GM19324 (cell line): Measurements from ENCODE around the gene ANKRD11.
"Not testable (repeated sequence)": the region's sequence is repeated elsewhere in the genome, so short reads cannot be mapped to it uniquely, and the experiment has no call there.

Experiments
- ATAC-seq: cut with Tn5 transposase; IDR thresholded peaks from one replicate; pipeline ENCODE4 v1.9.1; 2021; ENCODE audit warnings: mild to moderate bottlenecking, moderate library complexity; ENCODE audit not compliant: unreplicated experiment, low FRiP score

ANKRD11 gene

DNA sequence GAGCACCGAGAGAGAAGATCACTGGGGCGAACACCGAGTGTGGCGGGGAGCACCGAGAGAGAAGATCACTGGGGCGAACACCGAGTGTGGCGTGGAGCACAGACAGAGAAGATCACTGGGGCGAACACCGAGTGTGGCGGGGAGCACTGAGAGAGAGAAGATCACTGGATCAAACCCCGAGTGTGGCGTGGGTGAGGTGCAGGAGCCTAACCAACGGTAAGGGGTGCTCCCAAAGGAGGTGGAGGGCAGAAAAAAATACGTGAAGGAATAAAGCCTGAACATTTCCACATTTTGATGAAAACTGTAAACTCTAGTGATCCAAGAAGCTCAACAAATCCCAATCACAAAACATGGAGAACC is 100.2 kb downstream of the ANKRD11 start:
- ATAC-seq, result not testable (repeated sequence)

DNA sequence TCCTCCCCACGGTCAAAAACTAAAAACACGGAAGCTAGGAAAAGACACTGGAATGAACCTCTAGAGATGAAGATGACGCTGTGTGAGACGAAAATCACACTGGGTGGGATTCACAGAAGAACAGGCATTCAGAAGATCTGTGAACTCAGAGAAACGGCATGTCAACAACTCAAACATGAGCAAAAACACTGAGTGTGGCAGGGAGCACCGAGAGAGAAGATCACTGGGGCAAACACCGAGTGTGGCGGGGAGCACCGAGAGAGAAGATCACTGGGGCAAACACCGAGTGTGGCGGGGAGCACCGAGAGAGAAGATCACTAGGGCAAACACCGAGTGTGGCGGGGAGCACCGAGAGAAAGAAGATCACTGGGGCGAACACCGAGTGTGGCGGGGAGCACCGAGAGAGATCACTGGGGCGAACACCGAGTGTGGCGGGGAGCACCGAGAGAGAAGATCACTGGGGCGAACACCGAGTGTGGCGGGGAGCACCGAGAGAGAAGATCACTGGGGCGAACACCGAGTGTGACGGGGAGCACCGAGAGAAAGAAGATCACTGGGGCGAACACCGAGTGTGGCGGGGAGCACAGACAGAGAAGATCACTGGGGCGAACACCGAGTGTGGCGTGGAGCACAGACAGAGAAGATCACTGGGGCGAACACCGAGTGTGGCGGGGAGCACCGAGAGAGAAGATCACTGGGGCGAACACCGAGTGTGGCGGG is 100.7 kb downstream of the ANKRD11 start:
- not testable (repeated sequence) for ATAC-seq

DNA sequence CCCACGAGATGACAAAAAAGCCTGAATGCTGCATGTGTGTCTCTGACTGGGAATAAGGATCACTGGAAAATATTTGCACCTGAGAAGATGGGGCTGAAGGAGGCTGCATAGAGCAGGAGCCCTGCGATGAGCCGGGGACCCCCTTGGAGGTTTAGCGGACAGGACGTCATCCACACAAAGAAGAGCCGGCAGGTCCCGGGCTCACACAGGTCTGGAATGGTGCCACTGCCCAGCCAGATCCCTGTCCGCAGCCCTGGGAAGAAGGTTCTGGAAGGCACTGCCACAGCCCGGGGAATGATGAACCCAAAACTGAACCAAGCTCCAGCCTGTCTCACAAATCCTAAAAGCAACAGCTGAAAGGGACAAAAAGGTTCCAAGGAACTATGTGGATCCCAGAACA is 101.8 kb downstream of the ANKRD11 start:
- ATAC-seq, result no peak

DNA sequence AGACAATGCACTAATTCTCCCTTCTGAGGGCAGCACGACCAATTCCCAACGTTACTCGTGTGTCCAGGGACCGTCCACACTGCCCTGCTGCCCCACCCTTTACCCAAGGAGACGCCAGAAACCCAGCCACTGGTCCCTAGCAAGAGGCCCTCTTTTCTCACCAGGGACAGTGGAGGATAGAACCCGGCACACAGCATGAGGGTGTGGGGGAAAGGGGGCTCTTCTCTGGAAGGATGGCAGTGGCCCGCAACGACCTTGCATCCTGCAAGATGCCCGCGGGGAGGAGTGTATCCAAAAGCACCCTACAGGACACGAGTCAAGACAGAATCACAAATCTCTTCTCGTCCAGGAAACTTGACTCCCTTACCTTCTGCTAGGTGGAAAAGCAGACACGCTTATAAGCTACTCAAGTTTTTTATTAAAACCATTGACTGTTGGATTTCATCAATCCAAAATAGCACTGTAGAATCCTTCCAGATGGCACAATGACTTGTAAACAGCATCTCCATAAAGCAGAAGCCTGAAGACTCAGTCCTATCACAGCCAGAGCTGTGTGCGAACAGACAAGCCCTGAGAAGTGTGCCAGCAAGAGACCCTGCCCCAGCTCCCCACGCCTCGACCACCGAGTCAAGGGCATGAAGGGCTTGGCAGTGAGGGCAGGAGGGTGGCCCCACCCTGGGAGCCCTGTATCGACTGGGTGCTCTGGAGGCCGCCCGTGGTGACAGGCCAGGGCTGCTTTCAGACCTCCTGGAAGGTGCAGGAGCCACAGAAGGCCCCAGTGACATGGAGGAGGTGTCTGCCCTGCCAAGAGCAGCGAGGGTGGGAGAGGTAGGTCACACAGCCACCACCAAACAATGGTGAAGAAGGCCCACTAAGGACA is 103.8 kb downstream of the ANKRD11 start:
- ATAC-seq, result no peak

DNA sequence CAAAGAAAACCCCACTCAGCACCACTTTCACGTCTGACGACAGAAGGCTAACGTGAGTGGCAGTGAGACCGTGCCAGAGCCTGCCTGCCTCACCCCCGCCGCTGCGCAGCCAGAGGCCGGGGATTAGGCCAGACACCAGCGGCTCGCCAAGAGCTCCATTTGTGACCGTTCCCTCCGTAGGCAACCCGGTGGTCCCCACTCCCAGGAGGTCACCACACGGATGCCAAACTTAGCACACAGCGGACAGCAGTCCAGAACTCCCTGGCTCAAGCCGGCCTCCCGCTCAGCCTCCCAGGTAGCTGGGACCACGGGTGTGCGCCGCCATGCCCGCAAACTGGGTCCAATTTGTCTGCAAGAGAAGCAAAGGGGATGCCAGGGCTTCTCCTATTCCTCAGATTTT is 104.6 kb downstream of the ANKRD11 start:
- ATAC-seq, result no peak

DNA sequence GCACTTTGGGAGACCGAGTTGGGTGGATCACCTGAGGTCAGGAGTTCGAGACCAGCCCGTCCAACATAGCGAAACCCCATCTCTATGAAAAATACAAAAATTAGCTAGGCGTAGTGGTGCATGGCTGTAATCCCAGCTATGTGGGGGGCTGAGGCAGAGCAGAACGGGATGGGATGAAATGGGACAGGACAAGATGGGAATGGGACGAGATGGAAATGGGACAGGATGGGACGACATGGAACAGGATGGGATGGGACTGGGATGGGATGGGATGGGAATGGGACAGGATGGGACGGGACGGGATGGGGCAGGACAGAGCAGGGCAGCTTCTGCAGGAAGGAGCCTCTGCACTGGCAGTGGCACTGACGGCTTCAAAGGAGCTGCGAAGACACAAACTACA is 106.1 kb downstream of the ANKRD11 start:
- no peak for ATAC-seq

DNA sequence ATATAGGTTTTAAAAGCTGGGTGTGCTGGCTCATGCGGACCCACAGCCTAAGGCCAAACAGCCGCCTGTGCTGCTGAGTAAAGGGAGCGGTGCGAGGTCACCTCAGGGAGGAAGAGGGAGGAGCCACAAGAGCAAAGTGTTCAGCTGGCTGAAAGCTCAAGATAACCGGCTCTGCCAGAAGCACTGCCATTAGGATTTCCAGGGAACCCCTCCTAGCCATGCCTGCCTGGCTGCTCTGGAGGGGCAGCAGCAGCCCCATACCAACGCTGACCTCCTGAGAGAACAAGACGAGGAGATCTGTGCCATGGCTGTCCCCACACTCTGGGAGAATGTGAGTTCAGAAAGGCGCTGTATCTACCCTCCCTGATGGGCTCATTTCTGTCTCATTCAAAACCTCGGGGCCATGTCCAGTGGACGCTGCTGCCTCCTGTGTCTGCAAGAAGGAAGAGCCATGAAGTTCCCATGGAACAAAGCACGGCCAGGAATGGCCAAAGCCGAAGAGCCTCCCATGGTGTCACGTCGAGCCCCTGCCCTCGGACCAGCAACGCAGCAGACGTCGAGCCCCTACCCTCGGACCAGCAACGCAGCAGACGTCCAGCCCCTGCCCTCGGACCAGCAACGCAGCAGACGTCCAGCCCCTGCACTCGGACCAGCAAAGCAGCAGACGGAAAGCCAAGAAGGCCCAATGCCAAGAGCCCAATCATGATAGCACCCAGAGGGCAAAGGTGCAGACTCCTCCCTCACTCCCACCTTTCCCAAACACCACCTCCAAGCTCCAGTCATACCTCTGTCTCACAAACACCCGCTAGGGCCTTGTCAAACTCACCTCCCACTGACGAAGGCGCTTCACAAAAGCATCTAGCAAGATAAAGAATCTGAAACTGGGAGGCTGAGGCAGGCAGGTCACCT is 107.0 kb downstream of the ANKRD11 start:
- ATAC-seq, result no peak

DNA sequence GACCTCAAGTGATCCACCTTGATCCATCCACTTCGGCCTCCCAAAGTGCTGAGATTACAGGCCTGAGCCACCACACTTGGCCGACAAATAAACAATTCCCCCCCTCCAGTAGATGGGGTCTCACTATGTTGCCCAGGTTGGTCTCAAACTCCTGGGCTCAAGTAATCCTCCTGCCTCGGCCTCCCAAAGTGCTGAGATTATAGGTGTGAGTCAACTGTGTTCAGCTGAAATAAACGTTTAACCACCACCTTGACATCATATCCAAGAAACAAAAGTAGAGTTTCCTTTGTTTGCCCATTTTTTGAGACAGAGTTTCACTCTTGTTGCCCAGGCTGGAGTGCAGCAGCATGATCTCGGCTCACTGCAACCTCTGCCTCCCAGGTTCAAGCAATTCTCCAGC is 107.8 kb downstream of the ANKRD11 start:
- not testable (repeated sequence) for ATAC-seq

DNA sequence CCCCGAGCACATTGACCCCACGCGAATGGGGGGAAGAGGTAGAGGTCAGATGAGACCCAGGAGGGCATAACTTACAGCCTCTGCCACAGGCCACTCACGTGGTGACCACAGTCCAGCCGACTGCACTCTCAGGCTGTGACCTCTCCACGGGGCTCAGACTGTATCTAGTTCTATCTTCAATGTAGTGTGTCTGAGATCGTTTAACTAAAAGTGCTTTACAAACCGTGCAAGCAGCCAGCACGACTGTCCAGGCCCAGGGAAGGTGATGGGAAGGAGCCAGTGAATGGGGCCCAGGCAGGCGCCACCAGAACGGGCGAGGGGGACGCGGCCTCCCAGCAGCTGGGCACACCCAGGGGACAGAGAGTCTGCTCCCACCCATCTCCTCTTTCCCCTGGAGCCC is 108.6 kb downstream of the ANKRD11 start:
- ATAC-seq, result no peak

DNA sequence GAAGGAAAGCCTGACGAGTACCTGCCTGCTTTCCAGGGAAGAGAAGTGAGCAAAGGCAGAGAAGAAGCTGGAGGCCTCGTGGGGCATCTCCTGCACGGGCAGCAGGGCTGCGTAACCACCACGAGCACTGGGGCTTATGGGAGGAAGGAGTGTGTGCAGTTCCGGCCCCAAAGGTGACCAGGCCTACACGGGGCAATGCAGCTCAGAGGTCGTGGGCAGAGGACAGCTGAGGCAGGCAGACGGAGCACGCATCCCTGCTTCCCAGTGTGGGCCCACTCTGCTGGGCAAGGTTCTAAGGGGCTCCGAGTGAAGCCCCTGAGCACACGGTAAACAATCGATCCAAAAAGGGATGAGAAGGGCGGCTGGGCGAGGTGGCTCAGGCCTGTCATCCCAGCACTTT is 109.7 kb downstream of the ANKRD11 start:
- no peak for ATAC-seq

DNA sequence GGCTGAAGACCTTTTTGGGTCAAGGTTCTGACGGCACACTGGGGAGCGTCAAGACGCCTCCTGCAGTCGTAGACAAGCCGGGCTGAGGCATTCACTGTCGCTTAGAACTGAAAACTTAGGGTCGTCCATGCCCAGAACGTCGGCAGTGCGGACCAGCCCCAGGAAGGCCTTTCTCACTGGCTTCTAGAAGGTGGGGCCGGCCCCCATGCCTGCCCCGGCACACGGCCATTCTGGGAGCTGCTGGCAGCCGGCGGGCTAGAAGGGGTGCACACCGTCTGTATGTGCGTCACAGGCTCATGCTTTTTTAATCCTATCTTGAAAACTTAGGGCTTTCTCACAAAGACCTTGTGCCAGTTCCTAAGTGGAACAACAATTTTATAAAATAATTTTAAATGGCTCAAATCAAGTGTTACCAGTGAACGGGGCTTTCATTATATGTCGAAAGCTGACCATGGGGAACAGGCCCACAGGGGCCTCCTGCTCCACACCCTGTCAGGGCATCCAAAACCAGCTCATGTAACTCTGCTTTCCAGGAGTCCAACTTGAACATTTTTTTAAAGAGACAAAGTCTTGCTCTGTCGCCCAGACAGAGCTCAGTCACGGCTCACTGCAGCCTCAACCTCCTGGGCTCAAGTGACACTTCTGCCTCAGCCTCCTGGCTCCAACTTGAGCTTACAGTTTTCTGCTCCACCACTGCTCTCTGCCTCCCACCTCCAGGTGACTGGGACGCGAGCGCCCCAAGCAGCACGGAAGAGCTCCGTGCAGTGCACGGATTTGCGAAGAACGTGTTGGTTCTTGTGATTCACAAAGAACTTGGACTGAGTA is 111.2 kb downstream of the ANKRD11 start:
- ATAC-seq, result no peak

DNA sequence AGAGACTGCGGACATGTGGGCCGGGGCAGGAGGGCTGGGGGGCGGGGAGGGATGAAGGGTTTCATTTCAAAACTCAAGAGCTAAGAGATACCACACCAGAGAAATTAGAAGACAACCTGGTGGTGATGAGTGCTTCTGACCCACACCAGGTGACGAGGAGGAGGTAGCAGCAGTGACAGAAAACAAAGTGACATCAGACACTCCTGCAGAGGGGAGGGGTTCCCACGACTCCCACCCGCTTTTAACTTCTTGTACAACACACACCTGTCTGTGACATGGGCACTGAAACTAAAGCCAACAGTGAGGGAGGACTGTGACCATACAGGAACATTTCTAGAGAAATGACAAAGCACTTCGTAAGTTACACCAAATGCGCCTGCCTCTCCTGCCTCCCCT is 112.9 kb downstream of the ANKRD11 start:
- ATAC-seq, result no peak

DNA sequence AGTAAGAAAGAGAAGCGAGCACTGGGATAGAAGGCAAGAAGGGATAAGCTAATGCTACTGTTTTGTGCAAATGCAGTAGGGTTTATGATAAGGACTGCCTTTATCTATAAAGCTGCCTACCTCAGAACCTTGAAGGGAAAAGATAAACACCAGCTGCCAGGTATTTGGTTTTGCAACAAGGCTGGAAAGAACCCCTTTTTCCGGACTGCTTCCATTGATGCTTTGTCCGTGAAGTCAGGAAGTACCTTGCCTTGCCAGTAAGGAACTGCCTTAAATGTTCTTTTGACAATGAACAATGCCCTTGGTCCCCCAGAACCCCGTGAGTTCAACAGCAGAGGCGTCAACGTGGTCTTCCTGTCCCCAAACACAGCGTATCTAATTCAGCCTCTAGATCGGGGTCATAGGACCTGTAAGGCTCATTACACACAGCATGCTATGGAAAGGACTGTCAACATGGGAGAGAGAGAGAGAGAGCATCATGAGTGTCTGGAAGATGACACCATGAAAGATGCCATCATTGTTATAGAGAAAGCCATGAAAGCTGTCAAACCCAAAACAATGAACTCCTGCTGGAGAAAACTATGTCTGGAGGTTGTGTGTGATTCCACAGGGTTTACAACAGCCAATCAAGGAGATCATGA is 113.4 kb downstream of the ANKRD11 start:
- no peak for ATAC-seq

DNA sequence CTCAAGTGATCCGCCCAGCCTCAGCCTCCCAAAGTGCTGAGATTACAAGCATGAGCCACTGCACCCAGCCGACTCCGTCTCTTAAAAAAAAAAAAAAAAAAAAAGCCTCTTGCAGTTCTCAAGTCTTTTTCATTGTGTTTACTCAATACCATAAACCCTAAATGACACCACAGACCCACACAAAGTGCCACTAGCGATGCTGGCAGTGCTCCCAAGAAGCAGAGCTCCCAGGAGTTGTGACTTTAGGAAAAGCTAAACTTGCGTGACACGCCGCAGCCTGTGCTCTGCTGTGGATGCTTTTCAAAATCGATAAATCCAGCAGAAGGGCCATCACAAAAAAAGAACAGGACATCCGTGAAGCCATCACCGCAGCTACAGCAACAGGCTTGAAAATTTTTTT is 114.7 kb downstream of the ANKRD11 start:
- no peak for ATAC-seq

DNA sequence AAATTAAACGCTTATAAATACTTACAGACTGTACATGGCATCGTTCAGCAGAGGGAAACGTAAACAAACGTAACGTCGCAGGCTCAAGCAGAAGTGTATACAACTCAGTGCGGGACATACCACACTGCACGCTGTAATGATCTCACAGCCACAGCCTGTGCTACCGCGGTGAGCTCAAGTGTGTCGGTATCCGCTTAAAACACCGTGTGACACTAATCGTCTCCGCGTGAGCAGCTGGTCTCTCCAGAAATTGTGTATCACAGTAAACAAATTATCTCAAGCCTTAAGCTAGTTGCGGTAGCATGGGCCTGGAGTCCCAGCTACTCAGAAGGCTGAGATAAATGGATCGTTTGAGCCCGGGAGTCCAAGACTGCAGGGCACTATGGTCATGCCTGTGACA is 115.3 kb downstream of the ANKRD11 start:
- ATAC-seq, result no peak

DNA sequence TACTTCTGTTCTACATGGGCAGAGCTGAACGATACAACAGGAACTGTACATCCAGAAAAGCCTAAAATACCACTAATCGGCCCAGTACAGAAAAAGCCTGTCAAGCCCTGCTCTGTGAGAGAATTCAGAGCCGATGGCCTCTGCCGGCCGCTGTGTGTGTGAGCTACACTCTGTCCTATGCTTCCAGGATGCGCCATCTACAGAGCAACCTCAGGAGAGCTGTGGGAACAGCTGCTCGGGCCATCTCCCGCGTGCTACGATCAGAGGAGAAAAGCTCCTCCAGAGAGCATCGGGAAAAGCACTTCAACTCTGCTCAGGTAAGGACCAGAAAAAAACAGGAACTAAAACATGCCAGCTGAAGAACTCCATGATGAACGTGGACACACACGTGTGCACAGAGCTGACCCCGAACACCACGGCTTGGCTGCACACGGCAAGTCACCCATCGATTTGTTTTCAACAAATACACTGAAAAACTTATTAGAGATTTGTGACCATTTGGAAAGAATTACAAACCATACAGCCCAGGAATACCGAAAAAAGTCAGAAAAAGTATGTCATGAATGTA is 115.9 kb downstream of the ANKRD11 start:
- no peak for ATAC-seq

DNA sequence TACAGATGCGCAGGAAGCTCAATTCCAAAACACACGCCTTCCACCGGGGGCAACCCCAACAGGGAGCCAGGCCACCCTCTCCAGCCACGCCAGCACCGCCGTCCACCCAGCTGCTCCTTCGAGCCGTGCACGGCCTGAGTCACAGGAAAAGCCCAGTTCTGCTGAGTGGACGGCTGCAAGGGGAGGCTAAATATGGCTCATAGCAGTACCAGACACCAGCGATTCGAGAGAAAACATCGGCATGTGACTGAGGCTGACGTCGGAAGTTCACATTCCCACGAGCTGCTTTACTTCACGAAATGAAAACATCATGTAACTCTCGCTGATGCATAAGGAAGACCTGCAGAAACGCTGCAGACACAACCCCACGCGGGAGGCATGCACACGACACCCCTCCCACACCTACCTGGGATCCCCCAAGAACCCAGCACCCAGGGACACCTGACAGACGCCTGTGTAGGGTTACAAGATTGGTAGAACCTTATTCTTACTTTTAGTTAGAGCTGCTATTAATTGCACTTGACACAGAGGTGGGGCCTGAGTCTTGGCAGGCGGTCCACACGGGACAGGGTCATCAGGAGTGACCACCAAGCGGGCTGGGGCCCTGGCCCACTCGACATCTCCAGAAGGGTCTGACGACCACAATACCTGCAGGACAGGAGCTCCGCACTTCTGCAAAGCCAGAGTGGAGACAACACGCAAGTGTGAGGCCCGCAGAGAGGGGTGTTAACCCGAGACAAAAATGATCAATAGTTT is 116.8 kb downstream of the ANKRD11 start:
- no peak for ATAC-seq

DNA sequence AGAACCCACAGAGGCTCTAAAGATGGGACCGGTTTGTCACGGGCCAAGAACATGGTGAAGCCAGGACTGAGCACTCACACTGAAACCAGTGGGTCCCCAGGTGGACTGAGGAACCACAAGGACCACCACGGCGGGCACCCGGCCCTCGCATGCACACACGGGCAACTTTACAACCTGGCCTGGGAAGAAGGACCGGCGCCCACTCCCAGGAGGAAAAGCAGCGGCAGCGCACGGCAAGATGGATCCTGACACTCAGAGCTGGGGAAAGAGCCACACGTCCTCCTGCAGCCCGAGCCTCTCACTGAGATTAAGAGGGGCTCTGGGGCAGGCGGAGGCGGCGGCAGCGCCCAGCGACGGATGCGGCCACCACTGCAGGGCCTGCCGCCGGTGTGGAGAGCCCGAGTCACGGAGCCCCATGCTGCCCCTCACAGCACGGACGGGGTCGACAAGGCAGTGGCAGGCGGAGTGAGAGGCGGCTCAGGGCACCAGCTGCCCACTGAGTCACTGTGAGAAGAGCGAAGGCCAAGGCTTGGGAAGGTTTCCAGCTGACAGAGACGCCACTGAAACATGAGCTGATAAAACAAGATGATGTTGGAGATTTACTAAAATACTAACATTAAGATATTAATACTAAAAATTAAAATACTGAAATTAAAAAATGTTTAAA is 118.3 kb downstream of the ANKRD11 start:
- ATAC-seq, result no peak
